GM23338 (cell line): ENCODE results near the gene CCDC160.

Experiments
- CREB1 ChIP-seq: fragments of 250-450 bp; sonication (Bioruptor Pico); IDR thresholded peaks from 2 replicates; pipeline ENCODE4 v1.5.0; 2020; ENCODE audit warnings: low read depth, mild to moderate bottlenecking, moderate library complexity
- EZH2phosphoT487 ChIP-seq: fragments of 200-600 bp; sonication (generic); IDR thresholded peaks from one replicate; pipeline ENCODE4 v1.8.1; 2018; ENCODE audit warnings: antibody characterized with exemption; ENCODE audit not compliant: unreplicated experiment
- JUNB ChIP-seq: IDR thresholded peaks from one replicate; pipeline ENCODE4 v1.6.1; 2016; ENCODE audit warnings: antibody characterized with exemption; ENCODE audit not compliant: unreplicated experiment
- TF ChIP-seq, protein P1 (sequence below), 2 experiments: fragments of 200-600 bp in 1 of 2; sonication (generic) in 1 of 2; conservative IDR thresholded peaks; 2 replicates each; pipeline versions ENCODE4 v1.5.1 to v1.6.1; 2016 to 2017; ENCODE audit warnings: antibody characterized with exemption in 2 of 2, low read depth in 2 of 2, mild to moderate bottlenecking in 2 of 2, moderate library complexity in 1 of 2

DNA sequence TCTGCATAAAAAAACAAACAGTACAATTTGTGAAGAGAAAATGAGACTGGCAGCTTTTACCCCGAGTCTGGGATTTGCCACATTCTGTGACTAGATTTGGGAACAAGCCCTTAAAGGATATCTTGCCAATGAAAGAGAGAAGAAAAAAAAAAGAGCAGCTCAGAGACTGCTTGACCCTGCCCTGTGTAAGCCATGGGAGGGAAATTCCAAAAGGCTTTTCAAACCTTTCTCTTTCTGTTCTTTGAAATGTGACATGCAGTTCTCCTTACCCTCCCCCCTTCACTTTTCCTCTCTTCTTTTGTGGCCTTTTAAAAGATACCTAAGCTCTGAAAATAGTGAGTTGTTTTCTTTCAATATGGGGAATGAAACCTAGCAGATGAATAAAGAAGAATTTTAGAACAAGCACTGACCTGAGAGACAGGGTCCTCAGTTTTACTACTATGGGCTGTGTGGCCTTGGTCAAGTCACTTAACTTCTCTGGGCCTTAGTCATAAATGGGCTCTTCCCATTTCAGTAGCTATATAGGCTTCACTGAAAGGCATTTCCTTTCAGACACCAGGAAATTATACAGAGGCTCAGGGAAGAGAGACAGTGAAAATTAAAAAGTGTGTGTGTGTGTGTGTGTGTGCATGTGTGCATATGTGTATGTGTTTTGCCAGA lies 5.1 kb downstream of the CCDC160 start:
- TF ChIP-seq JUNB: no peak
- TF ChIP-seq, protein P1, sequence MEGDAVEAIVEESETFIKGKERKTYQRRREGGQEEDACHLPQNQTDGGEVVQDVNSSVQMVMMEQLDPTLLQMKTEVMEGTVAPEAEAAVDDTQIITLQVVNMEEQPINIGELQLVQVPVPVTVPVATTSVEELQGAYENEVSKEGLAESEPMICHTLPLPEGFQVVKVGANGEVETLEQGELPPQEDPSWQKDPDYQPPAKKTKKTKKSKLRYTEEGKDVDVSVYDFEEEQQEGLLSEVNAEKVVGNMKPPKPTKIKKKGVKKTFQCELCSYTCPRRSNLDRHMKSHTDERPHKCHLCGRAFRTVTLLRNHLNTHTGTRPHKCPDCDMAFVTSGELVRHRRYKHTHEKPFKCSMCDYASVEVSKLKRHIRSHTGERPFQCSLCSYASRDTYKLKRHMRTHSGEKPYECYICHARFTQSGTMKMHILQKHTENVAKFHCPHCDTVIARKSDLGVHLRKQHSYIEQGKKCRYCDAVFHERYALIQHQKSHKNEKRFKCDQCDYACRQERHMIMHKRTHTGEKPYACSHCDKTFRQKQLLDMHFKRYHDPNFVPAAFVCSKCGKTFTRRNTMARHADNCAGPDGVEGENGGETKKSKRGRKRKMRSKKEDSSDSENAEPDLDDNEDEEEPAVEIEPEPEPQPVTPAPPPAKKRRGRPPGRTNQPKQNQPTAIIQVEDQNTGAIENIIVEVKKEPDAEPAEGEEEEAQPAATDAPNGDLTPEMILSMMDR (conservative IDR thresholded peaks at IDR 0.05; ENCODE audit: low read depth in 2 of 2): no peak
- no peak for TF ChIP-seq CREB1 (CRISPR knock-in tag)
- no peak for TF ChIP-seq EZH2phosphoT487
